GM23338 (cell line): Measurements from ENCODE around the gene CAPZB. TPM values are rescaled to one million over a fixed set of nuclear protein-coding genes. Genes with fewer than 3 reads are reported as not detected.

ENCODE experiments used
- ATAC-seq: fragments of 200-7000 bp; cut with Tn5 transposase; 3 replicates; pipeline ENCODE4 v1.9.1; 2020
- DNase-seq: peaks from one replicate; pipeline ENCODE4 v3.0.0-alpha.2; 2015; ENCODE audit warnings: low spot score
- H2AFZ ChIP-seq: fragments of 200-600 bp; sonication (generic); 2 replicates; pipeline ENCODE4 v1.8.0; 2016; ENCODE audit warnings: antibody characterized with exemption, mild to moderate bottlenecking, moderate library complexity
- H3F3A ChIP-seq: fragments of 200-600 bp; sonication (generic); replicated peaks from 2 replicates; pipeline ENCODE4 v1.8.0; 2017; ENCODE audit warnings: antibody characterized with exemption, mixed run types, low read depth
- H3K27ac ChIP-seq: fragments of 200-600 bp; sonication (generic); 2 replicates; pipeline ENCODE4 v1.6.1; 2016; ENCODE audit warnings: low read depth
- H3K27me3 ChIP-seq: fragments of 200-600 bp; sonication (generic); 2 replicates; pipeline ENCODE4 v1.8.0; 2016; ENCODE audit warnings: mild to moderate bottlenecking, mixed run types, moderate library complexity; ENCODE audit not compliant: insufficient read depth
- H3K36me3 ChIP-seq: fragments of 200-600 bp; sonication (generic); 2 replicates; pipeline ENCODE4 v1.8.0; 2016; ENCODE audit warnings: mild to moderate bottlenecking; ENCODE audit not compliant: insufficient read depth
- H3K4me1 ChIP-seq: fragments of 200-600 bp; sonication (generic); 2 replicates; pipeline ENCODE4 v1.8.0; 2016; ENCODE audit warnings: mild to moderate bottlenecking, moderate library complexity; ENCODE audit not compliant: insufficient read depth
- H3K4me2 ChIP-seq: fragments of 200-600 bp; sonication (generic); 2 replicates; pipeline ENCODE4 v1.7.1; 2017; ENCODE audit warnings: mixed run types
- H3K4me3 ChIP-seq: fragments of 200-600 bp; sonication (generic); 2 replicates; pipeline ENCODE4 v1.6.1; 2016; ENCODE audit warnings: mixed run types
- H3K79me2 ChIP-seq: fragments of 200-600 bp; sonication (generic); replicated peaks from 2 replicates; pipeline ENCODE4 v1.8.0; 2017; ENCODE audit warnings: mild to moderate bottlenecking; ENCODE audit not compliant: insufficient read depth
- H3K9me2 ChIP-seq: fragments of 200-600 bp; sonication (generic); 2 replicates; pipeline ENCODE4 v1.8.0; 2017; ENCODE audit not compliant: insufficient read depth
- H4K20me1 ChIP-seq: fragments of 200-600 bp; sonication (generic); replicated peaks from 2 replicates; pipeline ENCODE4 v1.8.0; 2017; ENCODE audit warnings: mild to moderate bottlenecking; ENCODE audit not compliant: insufficient read depth
- H3K27ac Mint-ChIP-seq: 2 replicates; pipeline ENCODE4 v1.8.0; 2020; ENCODE audit warnings: inconsistent platforms, mild to moderate bottlenecking, moderate library complexity, mixed read lengths
- H3K27me3 Mint-ChIP-seq: 3 replicates; pipeline ENCODE4 v1.8.0; 2022; ENCODE audit warnings: low read depth, mild to moderate bottlenecking, moderate library complexity, mixed read lengths, inconsistent platforms; ENCODE audit not compliant: insufficient read depth, poor library complexity
- H3K36me3 Mint-ChIP-seq: 3 replicates; pipeline ENCODE4 v1.8.0; 2021; ENCODE audit warnings: low read depth, mild to moderate bottlenecking, inconsistent platforms, moderate library complexity, mixed read lengths
- H3K4me1 Mint-ChIP-seq: 3 replicates; pipeline ENCODE4 v1.8.0; 2020; ENCODE audit warnings: mild to moderate bottlenecking, inconsistent platforms, mixed read lengths
- H3K4me3 Mint-ChIP-seq: 3 replicates; pipeline ENCODE4 v1.8.0; 2021; ENCODE audit warnings: moderate library complexity, mild to moderate bottlenecking, inconsistent platforms, mixed read lengths
- H3K9me3 Mint-ChIP-seq: 3 replicates; pipeline ENCODE4 v1.8.0; 2020; ENCODE audit warnings: moderate library complexity, mild to moderate bottlenecking, inconsistent platforms, mixed read lengths
- CTCF ChIP-seq, 2 experiments: fragments of 200-600 bp in 1 of 2; sonication (generic) in 1 of 2; conservative IDR thresholded peaks; 2 replicates each; pipeline versions ENCODE4 v1.5.1 to v1.6.1; 2016 to 2017; ENCODE audit warnings: antibody characterized with exemption in 2 of 2, low read depth in 2 of 2, mild to moderate bottlenecking in 2 of 2, moderate library complexity in 1 of 2
- EZH2 ChIP-seq: fragments of 200-600 bp; sonication (generic); IDR thresholded peaks from one replicate; pipeline ENCODE4 v1.8.0; 2017; ENCODE audit warnings: antibody characterized with exemption, mild to moderate bottlenecking, low read depth; ENCODE audit not compliant: unreplicated experiment
- STAT1 ChIP-seq: IDR thresholded peaks from one replicate; pipeline ENCODE4 v1.6.1; 2016; ENCODE audit warnings: antibody characterized with exemption; ENCODE audit not compliant: unreplicated experiment
- ZNF462 ChIP-seq: fragments of 250-450 bp; sonication (Bioruptor Pico); IDR thresholded peaks from 2 replicates; pipeline ENCODE4 v1.5.0; 2020; ENCODE audit warnings: mild to moderate bottlenecking, moderate library complexity
- polyA plus RNA-seq: library from polyadenylated mRNA; unstranded; fragments of >200 nt; fragmentation: Nextera tagmentation; extraction: Ambion mirVana; gene quantifications from 2 replicates; pipeline ENCODE4 v1.2.1, GENCODE V29; 2016
- total RNA-seq: library from RNA; depleted of rRNA; stranded (reverse); fragments of >200 nt; shearing (Covaris generic); gene quantifications from 2 replicates; pipeline ENCODE4 v1.2.3, GENCODE V29; 2014

Gene CAPZB
- total and polyA plus RNA-seq, 2 experiments from 2014 or later = 195 to 348 TPM

- Mint-ChIP-seq H3K9me3 (no peaks in the 10 kb centered on the region), H3K27me3 (peaks cover 16% of the 10 kb centered on the region), H3K4me1 (peaks cover 20% of the 10 kb centered on the region), H3K27ac (peak overlapping the region; percentile 59; the same call in 1 of the 2 replicates), H3K36me3 (peaks cover 14% of the 10 kb centered on the region), H3K4me3 (no peak overlapping the region)
- Histone ChIP-seq H3K9me2 (no peaks in the 10 kb centered on the region), H2AFZ (no peak overlapping the region), H3K4me2 (no peak overlapping the region), H3K27ac (no peak overlapping the region), H3K4me1 (peaks cover 4% of the 10 kb centered on the region; the same call in 1 of the 2 replicates), H3K4me3 (no peak overlapping the region), H3K27me3 (no peaks in the 10 kb centered on the region), H3F3A (no peaks in the 10 kb centered on the region), H3K79me2 (peaks cover 93% of the 10 kb centered on the region), H4K20me1 (peaks cover 58% of the 10 kb centered on the region), H3K36me3 (0 out of 2 replicates have a peak, but pooled peaks cover 2% of the 10 kb centered on the region)
- ATAC-seq = no peak
- DNase-seq = no peak
- no peak for TF ChIP-seq CTCF (conservative IDR thresholded peaks at IDR 0.05; ENCODE audit: low read depth in 2 of 2)
- no peak for TF ChIP-seq STAT1
- TF ChIP-seq ZNF462 (CRISPR knock-in tag) = no peak
- TF ChIP-seq EZH2 = no peak
Measured at GRCh38 chr1:19390166-19390850, 95.0 kb downstream of the CAPZB start.
